T-helper 22 cell (primary cell): ENCODE data around the gene UNC45B.
"Not testable (repeated sequence)": the region's sequence is repeated elsewhere in the genome, so short reads cannot be mapped to it uniquely, and the experiment has no call there.

Experiments used
- DNase-seq: peaks from one replicate; pipeline ENCODE4 v3.0.0-alpha.2; 2020; ENCODE audit warnings: low read depth

Gene UNC45B

GRCh38 chr17:35141681-35142466 is 5.7 kb upstream of the UNC45B start, which contains the start of gene NLE1:
Gene NLE1 (minus strand): TSS chr17:35142303. CDS start chr17:35142275, 28 bp downstream.
- peak; percentile 72 for DNase-seq

GRCh38 chr17:35142467-35142796 is 5.2 kb upstream of the UNC45B start:
- DNase-seq = no peak

GRCh38 chr17:35144840-35145239 is 2.8 kb upstream of the UNC45B start:
- DNase-seq = no peak

GRCh38 chr17:35146214-35146833 is 1.3 kb upstream of the UNC45B start:
- no peak for DNase-seq

- no peak for DNase-seq
These were observed 527 bp downstream of the UNC45B start for GRCh38 chr17:35148144-35148543.

- no peak for DNase-seq
These were observed 2.3 kb downstream of the UNC45B start for GRCh38 chr17:35149941-35150340.

- not testable (repeated sequence) for DNase-seq
These were observed 3.5 kb downstream of the UNC45B start for GRCh38 chr17:35151080-35151479.

GRCh38 chr17:35152421-35153140 is 5.0 kb downstream of the UNC45B start:
- DNase-seq = no peak

- no peak for DNase-seq
These were observed 6.9 kb downstream of the UNC45B start for GRCh38 chr17:35154196-35155165.

GRCh38 chr17:35155246-35155645 is 7.6 kb downstream of the UNC45B start:
- DNase-seq = no peak

GRCh38 chr17:35159940-35160339 is 12.3 kb downstream of the UNC45B start:
- DNase-seq = no peak

- DNase-seq = peak; percentile 20
These were observed 13.0 kb downstream of the UNC45B start for GRCh38 chr17:35160354-35161201.

- DNase-seq = peak; percentile 23
These were observed 13.7 kb downstream of the UNC45B start for GRCh38 chr17:35161281-35161761.

GRCh38 chr17:35162755-35163154 is 15.1 kb downstream of the UNC45B start:
- no peak for DNase-seq

GRCh38 chr17:35163886-35164285 is 16.3 kb downstream of the UNC45B start:
- DNase-seq = no peak

GRCh38 chr17:35164716-35165115 is 17.1 kb downstream of the UNC45B start:
- no peak for DNase-seq

- DNase-seq = no peak
These were observed 18.9 kb downstream of the UNC45B start for GRCh38 chr17:35166526-35166925.

- no peak for DNase-seq
These were observed 19.4 kb downstream of the UNC45B start for GRCh38 chr17:35167046-35167445.

- no peak for DNase-seq
These were observed 20.0 kb downstream of the UNC45B start for GRCh38 chr17:35167666-35168065.

GRCh38 chr17:35169835-35170363 is 22.3 kb downstream of the UNC45B start:
- no peak for DNase-seq
